ENCODE data around the gene C3orf70. TPM values are rescaled to one million over a fixed set of nuclear protein-coding genes. Genes with fewer than 3 reads are reported as not detected.

C3orf70 gene
- total and polyA plus RNA-seq, 2 of the 8 experiments (the other 6 are each of a cell fraction or from before 2014, with no cell fraction given), result 1.7 to 2.0 TPM

DNA sequence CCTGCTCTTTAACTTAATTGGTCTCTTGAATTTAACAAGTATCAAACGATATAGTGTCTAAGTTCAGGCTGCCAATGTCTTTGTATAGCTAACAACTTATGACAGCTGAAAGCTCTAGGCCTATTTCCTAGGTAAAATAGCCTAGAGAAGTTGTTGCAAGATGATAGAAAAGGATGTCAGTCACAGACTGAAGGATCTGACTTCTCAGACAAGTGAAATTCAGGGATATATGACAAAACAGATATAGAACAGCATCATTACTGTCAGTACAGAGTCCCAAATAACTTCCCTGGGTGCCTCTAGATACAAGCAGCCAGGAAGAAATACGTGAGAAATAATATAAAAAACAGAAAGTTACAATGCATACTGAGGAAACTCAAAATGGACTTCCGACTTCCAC lies 26.7 kb downstream of the C3orf70 start:
- no peak overlapping the region for H4K5ac ChIP-seq (ENCODE audit: insufficient read length, low read depth, low read length)
- H2BK5ac ChIP-seq (ENCODE audit: low read depth, low read length), result no peak overlapping the region
- H3K23me2 ChIP-seq (ENCODE audit: low read depth, low read length), result no peaks in the 10 kb centered on the region
- H3K14ac ChIP-seq (ENCODE audit: insufficient read length), result no peak overlapping the region
- 88% methylated on average over 3 of the region's 3 CpGs; no CpG with 5 or more reads in 1 of the 2 experiments for WGBS, 2 experiments (ENCODE audit: extremely low coverage in 1 of 2, insufficient coverage in 1 of 2, insufficient read length in 1 of 2, insufficient replicate concordance in 2 of 2, low coverage in 1 of 2, low lambda C conversion rate in 2 of 2, missing lambda C conversion rate in 1 of 2)
- no peak overlapping the region for H3K23ac ChIP-seq (ENCODE audit: insufficient read length)
- TF ChIP-seq TEAD4 (IDR thresholded peaks at IDR 0.05; ENCODE audit: low read depth, low read length), result no peak
- no peak for TF ChIP-seq YY1 (IDR thresholded peaks at IDR 0.05; ENCODE audit: low read depth, low read length)
- no peak for TF ChIP-seq SP2 (IDR thresholded peaks at IDR 0.05; ENCODE audit: low read length)
- TF ChIP-seq BRCA1 (IDR thresholded peaks at IDR 0.05; ENCODE audit: low read depth, low read length), result no peak
- no peak for TF ChIP-seq EZH2 (IDR thresholded peaks at IDR 0.05; ENCODE audit: low read depth, low read length, severe bottlenecking)
- TF ChIP-seq BCL11A (IDR thresholded peaks at IDR 0.05; ENCODE audit: low read depth in 2 of 2, low read length in 2 of 2), result no peak
- no peak for TF ChIP-seq POU5F1 (IDR thresholded peaks at IDR 0.05; ENCODE audit: low read depth, low read length)
- no peak for TF ChIP-seq MAFK (IDR thresholded peaks at IDR 0.05; ENCODE audit: low read depth, low read length)
- no peak for TF ChIP-seq CHD1 (IDR thresholded peaks at IDR 0.05; ENCODE audit: low read depth, low read length)
- no peak for TF ChIP-seq SRF (IDR thresholded peaks at IDR 0.05; ENCODE audit: low read depth, low read length)
- no peak for TF ChIP-seq NRF1 (IDR thresholded peaks at IDR 0.05; ENCODE audit: low read depth, low read length)
- TF ChIP-seq CEBPB (IDR thresholded peaks at IDR 0.05; ENCODE audit: low read depth, low read length), result no peak
- ChIA-PET CTCF (ENCODE audit: partially characterized antibody) (no interaction called here), POLR2A (ENCODE audit: partially characterized antibody) (no interaction called here)
- no peak overlapping the region for H4K91ac ChIP-seq (replicated peaks; ENCODE audit: insufficient read length, low read length)
- FAIRE-seq (no peak), DNase-seq (ENCODE audit: low read depth in 1 of 2, low spot score in 2 of 2) (no peak)
- no peaks in the 10 kb centered on the region for H3K36me3 ChIP-seq (ENCODE audit: control insufficient read depth in 2 of 4, insufficient read depth in 4 of 4, low read length in 3 of 4)
- no peaks in the 10 kb centered on the region for H3K9me3 ChIP-seq (ENCODE audit: insufficient read depth in 2 of 2, low read depth in 1 of 2, low read length in 1 of 2)
- no peak overlapping the region for H3K27ac ChIP-seq (ENCODE audit: low read depth, low read length)
- H2BK120ac ChIP-seq (replicated peaks; ENCODE audit: low read depth, low read length), result no peak overlapping the region
- no peak overlapping the region for H3K4me3 ChIP-seq (ENCODE audit: extremely low read depth in 1 of 4, insufficient read depth in 2 of 4, low read depth in 3 of 4, low read length in 4 of 4)
- no peaks in the 10 kb centered on the region for H3K4me1 ChIP-seq (replicated peaks in 1 of 4; ENCODE audit: control insufficient read depth in 3 of 4, insufficient read depth in 4 of 4, low read length in 3 of 4)
- H3K4me2 ChIP-seq (ENCODE audit: insufficient read depth in 1 of 2, low read depth in 2 of 2, low read length in 2 of 2), result no peak overlapping the region
- H3K27me3 ChIP-seq (replicated peaks in 1 of 4; ENCODE audit: control insufficient read depth in 3 of 4, extremely low read depth in 1 of 4, insufficient read depth in 3 of 4, low read length in 3 of 4), result no peaks in the 10 kb centered on the region
- no peak overlapping the region for H3K4ac ChIP-seq (replicated peaks; ENCODE audit: insufficient read length, low read depth, low read length)
- no peak overlapping the region for H2BK20ac ChIP-seq (ENCODE audit: low read length)
- H3K79me2 ChIP-seq (ENCODE audit: control insufficient read depth in 1 of 2, insufficient read depth in 2 of 2, low read length in 2 of 2), result no peaks in the 10 kb centered on the region
- no peak overlapping the region for H3K56ac ChIP-seq (replicated peaks; ENCODE audit: insufficient read length, low read depth, low read length)
- no peaks in the 10 kb centered on the region for H3K79me1 ChIP-seq (ENCODE audit: low read depth, low read length)
- no peak overlapping the region for H2BK12ac ChIP-seq (ENCODE audit: low read depth, low read length)
- no peaks in the 10 kb centered on the region for H4K20me1 ChIP-seq (replicated peaks in 1 of 2; ENCODE audit: control insufficient read depth in 1 of 2, insufficient read depth in 2 of 2, low read length in 2 of 2)
- H2AFZ ChIP-seq (ENCODE audit: low read length), result no peak overlapping the region
- peak overlapping the region in 1 of 4 experiments; percentile 34; a peak in 1 of 7 replicates for H3K9ac ChIP-seq (replicated peaks in 1 of 4; ENCODE audit: extremely low read depth in 1 of 4, low read depth in 3 of 4, low read length in 3 of 4)
- H2BK15ac ChIP-seq (ENCODE audit: low read length), result no peak overlapping the region
- H2AK5ac ChIP-seq (ENCODE audit: low read depth, low read length), result no peak overlapping the region
- no peak overlapping the region for H4K8ac ChIP-seq (ENCODE audit: extremely low read depth, insufficient read depth, low read length)
- H3K18ac ChIP-seq (ENCODE audit: extremely low read depth, low read length), result no peak overlapping the region
